HEK293 (cell line): Measurements from ENCODE around the gene PYGO1.

Experiments
- CTCF ChIA-PET: fragments of 350-600 bp; formaldehyde crosslinking; extraction: SDS; loops from one replicate; lab custom pipeline; 2021; ENCODE audit warnings: antibody characterized with exemption; lab: Yijun Ruan, JAX
- POLR2A ChIA-PET: fragments of 300-600 bp; formaldehyde crosslinking; extraction: SDS; loops from one replicate; lab custom pipeline; 2020; ENCODE audit warnings: antibody characterized with exemption, inconsistent platforms; lab: Yijun Ruan, JAX
- H3K27ac ChIP-seq: fragments of 200-500 bp; sonication (Bioruptor generic); 2 replicates; pipeline ENCODE4 v1.5.1; 2014; ENCODE audit warnings: low read depth, low read length, control low read depth, inconsistent platforms; ENCODE audit errors: extremely low read depth
- H3K36me3 ChIP-seq, 2 experiments: fragments of 200-500 bp in 1 of 2; sonication (Bioruptor generic) in 1 of 2; 1 replicate in 1 of 2; 2 replicates in 1 of 2; pipeline ENCODE4 v1.5.1; 2014 to 2017; ENCODE audit warnings: inconsistent platforms in 2 of 2, low read length in 2 of 2; ENCODE audit not compliant: control insufficient read depth in 2 of 2, insufficient read depth in 1 of 2
- H3K4me1 ChIP-seq: fragments of 200-500 bp; sonication (Bioruptor generic); 2 replicates; pipeline ENCODE4 v1.5.1; 2014; ENCODE audit warnings: mild to moderate bottlenecking, low read length, inconsistent platforms; ENCODE audit not compliant: control insufficient read depth, insufficient read depth
- H3K4me3 ChIP-seq: 2 replicates; pipeline ENCODE4 v1.5.1; 2011; ENCODE audit warnings: low read depth, mild to moderate bottlenecking, control low read depth, low read length, moderate library complexity
- H3K9me3 ChIP-seq: fragments of 200-500 bp; sonication (Bioruptor generic); 2 replicates; pipeline ENCODE4 v1.5.1; 2014; ENCODE audit warnings: low read depth, low read length, inconsistent platforms; ENCODE audit not compliant: control insufficient read depth, insufficient read depth
- BCL11A ChIP-seq: fragments of 450-650 bp; formaldehyde crosslinking; IDR thresholded peaks from 2 replicates; pipeline ENCODE4 v1.5.1; 2016; ENCODE audit warnings: low read depth, missing biosample characterization, missing genetic modification characterization
- EGR2 ChIP-seq: fragments of 450-650 bp; formaldehyde crosslinking; IDR thresholded peaks from 2 replicates; pipeline ENCODE4 v1.5.1; 2016; ENCODE audit warnings: low read depth, missing biosample characterization, missing genetic modification characterization
- KLF17 ChIP-seq: fragments of 450-650 bp; formaldehyde crosslinking; IDR thresholded peaks from 2 replicates; pipeline ENCODE4 v1.5.1; 2016; ENCODE audit warnings: missing biosample characterization, missing genetic modification characterization
- MYNN ChIP-seq: fragments of 450-650 bp; formaldehyde crosslinking; IDR thresholded peaks from 2 replicates; pipeline ENCODE4 v1.5.1; 2016; ENCODE audit warnings: missing biosample characterization, missing genetic modification characterization, borderline replicate concordance
- PRDM2 ChIP-seq: fragments of 450-650 bp; formaldehyde crosslinking; IDR thresholded peaks from 2 replicates; pipeline ENCODE4 v1.5.1; 2016; ENCODE audit warnings: missing biosample characterization, missing genetic modification characterization, borderline replicate concordance
- TSHZ1 ChIP-seq: fragments of 450-650 bp; formaldehyde crosslinking; IDR thresholded peaks from 2 replicates; pipeline ENCODE4 v1.5.1; 2016; ENCODE audit warnings: missing biosample characterization, missing genetic modification characterization, borderline replicate concordance
- ZBTB10 ChIP-seq: fragments of 450-650 bp; formaldehyde crosslinking; IDR thresholded peaks from 2 replicates; pipeline ENCODE4 v1.5.1; 2016; ENCODE audit warnings: missing biosample characterization, missing genetic modification characterization
- ZBTB20 ChIP-seq: fragments of 450-650 bp; formaldehyde crosslinking; IDR thresholded peaks from 2 replicates; pipeline ENCODE4 v1.5.1; 2016; ENCODE audit warnings: missing biosample characterization, missing genetic modification characterization
- ZBTB26 ChIP-seq: fragments of 450-650 bp; formaldehyde crosslinking; optimal IDR thresholded peaks from 2 replicates; pipeline ENCODE3; 2016; ENCODE audit warnings: missing biosample characterization, mild to moderate bottlenecking, missing genetic modification characterization
- ZFHX2 ChIP-seq: fragments of 450-650 bp; formaldehyde crosslinking; conservative IDR thresholded peaks from 2 replicates; pipeline ENCODE4 v1.5.1; 2016; ENCODE audit warnings: missing biosample characterization, missing genetic modification characterization
- ZFP69B ChIP-seq: fragments of 450-650 bp; formaldehyde crosslinking; IDR thresholded peaks from 2 replicates; pipeline ENCODE4 v1.5.1; 2016; ENCODE audit warnings: missing biosample characterization, missing genetic modification characterization
- ZNF133 ChIP-seq: fragments of 450-650 bp; formaldehyde crosslinking; IDR thresholded peaks from 2 replicates; pipeline ENCODE4 v1.5.1; 2016; ENCODE audit warnings: missing biosample characterization, missing genetic modification characterization
- ZNF23 ChIP-seq: fragments of 450-650 bp; formaldehyde crosslinking; IDR thresholded peaks from 2 replicates; pipeline ENCODE4 v1.5.1; 2016; ENCODE audit warnings: missing biosample characterization, missing genetic modification characterization, borderline replicate concordance
- ZNF274 ChIP-seq, 2 experiments: fragments of 200-500 bp in 1 of 2; fragments of 450-650 bp in 1 of 2; sonication (Bioruptor generic) in 1 of 2; formaldehyde crosslinking in 1 of 2; IDR thresholded peaks; 2 replicates each; pipeline versions ENCODE4 v1.5.1 to v1.6.1; 2014 to 2016; ENCODE audit warnings: borderline replicate concordance in 1 of 2, inconsistent platforms in 1 of 2, low read length in 1 of 2, missing biosample characterization in 1 of 2, missing genetic modification characterization in 1 of 2
- ZNF335 ChIP-seq: fragments of 450-650 bp; formaldehyde crosslinking; conservative IDR thresholded peaks from 2 replicates; pipeline ENCODE4 v1.5.1; 2016; ENCODE audit warnings: missing biosample characterization, missing genetic modification characterization
- ZNF341 ChIP-seq: fragments of 450-650 bp; formaldehyde crosslinking; IDR thresholded peaks from 2 replicates; pipeline ENCODE4; 2016; ENCODE audit warnings: low read depth, missing biosample characterization, missing genetic modification characterization
- ZNF362 ChIP-seq: fragments of 450-650 bp; formaldehyde crosslinking; IDR thresholded peaks from 2 replicates; pipeline ENCODE4 v1.5.1; 2016; ENCODE audit warnings: missing biosample characterization, missing genetic modification characterization
- ZNF426 ChIP-seq: fragments of 450-650 bp; formaldehyde crosslinking; IDR thresholded peaks from 2 replicates; pipeline ENCODE4 v1.5.1; 2017; ENCODE audit warnings: missing biosample characterization, missing genetic modification characterization, mild to moderate bottlenecking, inconsistent platforms, moderate library complexity
- ZNF549 ChIP-seq: fragments of 450-650 bp; IDR thresholded peaks from 2 replicates; pipeline ENCODE4 v1.5.1; 2018; ENCODE audit warnings: missing biosample characterization, missing genetic modification characterization, mild to moderate bottlenecking, inconsistent platforms, moderate library complexity
- ZNF580 ChIP-seq: fragments of 450-650 bp; formaldehyde crosslinking; IDR thresholded peaks from 2 replicates; pipeline ENCODE4 v1.5.1; 2016; ENCODE audit warnings: missing biosample characterization, missing genetic modification characterization
- ZNF837 ChIP-seq: fragments of 450-650 bp; formaldehyde crosslinking; IDR thresholded peaks from 2 replicates; pipeline ENCODE4 v1.5.1; 2016; ENCODE audit warnings: missing biosample characterization, missing genetic modification characterization

PYGO1 gene

GRCh38 chr15:55588815-55589115 lies 620 bp upstream of the PYGO1 start:
- POLR2A ChIA-PET = interaction anchor here (0.8 to 1.1 kb wide), 3 partner anchors 13 to 62 kb away, joined by 3 to 4 read pairs (median 3); no protein-coding TSS in a partner anchor
- CTCF ChIA-PET = interaction anchor here (1.1 kb wide), 1 partner anchor 47 kb away, joined by 4 read pairs; no protein-coding TSS in a partner anchor
- no peaks in the 10 kb centered on the region for H3K4me1 ChIP-seq
- H3K9me3 ChIP-seq = no peaks in the 10 kb centered on the region
- H3K4me3 ChIP-seq = peak overlapping the region; percentile 63
- peak overlapping the region; percentile 88 for H3K27ac ChIP-seq
- H3K36me3 ChIP-seq = peaks cover 0 to 3% of the 10 kb centered on the region in 2 experiments; a peak in 1 of 3 replicates
- TF ChIP-seq EGR2 (tag by site-specific recombination) (peak; percentile 19; the same call in 1 of the 2 replicates), ZNF341 (no peak), ZBTB26 (peak; percentile 18), PRDM2 (tag by site-specific recombination) (no peak), TSHZ1 (tag by site-specific recombination) (no peak), ZBTB20 (tag by site-specific recombination) (peak; percentile 5; the same call in 1 of the 2 replicates), ZBTB10 (tag by site-specific recombination) (no peak), ZNF549 (tag by site-specific recombination) (no peak), MYNN (tag by site-specific recombination) (no peak), ZNF274 (IDR thresholded peaks at IDR 0.05; ENCODE audit: low read length) (no peak), ZNF274 (tag by site-specific recombination; IDR thresholded peaks at IDR 0.05; ENCODE audit: borderline replicate concordance) (no peak), ZNF362 (tag by site-specific recombination) (no peak), ZNF426 (tag by site-specific recombination) (no peak), KLF17 (tag by site-specific recombination) (no peak), ZNF335 (tag by site-specific recombination) (peak; percentile 48; the same call in 1 of the 2 replicates), ZNF580 (tag by site-specific recombination) (no peak), ZNF23 (tag by site-specific recombination) (no peak), ZFP69B (tag by site-specific recombination) (no peak), ZNF133 (tag by site-specific recombination) (no peak), BCL11A (no peak), ZNF837 (no peak), ZFHX2 (tag by site-specific recombination) (peak; percentile 46)
